SJCRH30 (cell line): ENCODE data around the gene ATP10B. TPM values are rescaled to one million over a fixed set of nuclear protein-coding genes. Genes with fewer than 3 reads are reported as not detected.
"Not testable (repeated sequence)": the region's sequence is repeated elsewhere in the genome, so short reads cannot be mapped to it uniquely, and the experiment has no call there.

Experiments
- DNase-seq, 2 experiments: peaks; one replicate each; pipeline ENCODE4 v3.0.0-alpha.2; 2015 to 2020
- H3K27ac ChIP-seq: fragments of 250-450 bp; sonication (Bioruptor Pico); 2 replicates; pipeline ENCODE4 v1.5.1; 2020; ENCODE audit warnings: mild to moderate bottlenecking, moderate library complexity
- H3K27me3 ChIP-seq: fragments of 250-450 bp; sonication (Bioruptor Pico); 2 replicates; pipeline ENCODE4 v1.5.1; 2020; ENCODE audit warnings: mild to moderate bottlenecking, moderate library complexity
- H3K36me3 ChIP-seq: fragments of 250-450 bp; sonication (Bioruptor Pico); 2 replicates; pipeline ENCODE4 v1.5.1; 2020; ENCODE audit warnings: mild to moderate bottlenecking, moderate library complexity
- H3K4me1 ChIP-seq: fragments of 250-450 bp; sonication (Bioruptor Pico); 2 replicates; pipeline ENCODE4 v1.5.1; 2020; ENCODE audit warnings: mild to moderate bottlenecking, moderate library complexity
- H3K4me3 ChIP-seq: fragments of 250-450 bp; sonication (Bioruptor Pico); 2 replicates; pipeline ENCODE4 v1.5.1; 2020; ENCODE audit warnings: mild to moderate bottlenecking, moderate library complexity
- H3K9me3 ChIP-seq: fragments of 250-450 bp; sonication (Bioruptor Pico); replicated peaks from 2 replicates; pipeline ENCODE4 v1.5.1; 2020; ENCODE audit warnings: mild to moderate bottlenecking, moderate library complexity
- total RNA-seq: library from RNA; depleted of rRNA; stranded (reverse); fragments of >200 nt; shearing (Covaris generic); gene quantifications from 2 replicates; pipeline ENCODE4 v1.2.3, GENCODE V29; 2014

The ATP10B gene
- total RNA-seq, 1 experiment from 2014 or later = not detected

- Histone ChIP-seq H3K27ac (no peak overlapping the region), H3K36me3 (no peaks in the 10 kb centered on the region), H3K4me3 (no peak overlapping the region), H3K4me1 (no peaks in the 10 kb centered on the region), H3K27me3 (no peaks in the 10 kb centered on the region), H3K9me3 (no peaks in the 10 kb centered on the region)
- DNase-seq = no peak
Observed at GRCh38 chr5:160837749-160838593, 14.0 kb downstream of the ATP10B start.

- H3K4me3 ChIP-seq = no peak overlapping the region
- no peaks in the 10 kb centered on the region for H3K4me1 ChIP-seq
- H3K36me3 ChIP-seq = no peaks in the 10 kb centered on the region
- no peaks in the 10 kb centered on the region for H3K27me3 ChIP-seq
- no peaks in the 10 kb centered on the region for H3K9me3 ChIP-seq
- H3K27ac ChIP-seq = no peak overlapping the region
- DNase-seq = no peak
Observed at GRCh38 chr5:160837211-160837610, 14.8 kb downstream of the ATP10B start.

DNA sequence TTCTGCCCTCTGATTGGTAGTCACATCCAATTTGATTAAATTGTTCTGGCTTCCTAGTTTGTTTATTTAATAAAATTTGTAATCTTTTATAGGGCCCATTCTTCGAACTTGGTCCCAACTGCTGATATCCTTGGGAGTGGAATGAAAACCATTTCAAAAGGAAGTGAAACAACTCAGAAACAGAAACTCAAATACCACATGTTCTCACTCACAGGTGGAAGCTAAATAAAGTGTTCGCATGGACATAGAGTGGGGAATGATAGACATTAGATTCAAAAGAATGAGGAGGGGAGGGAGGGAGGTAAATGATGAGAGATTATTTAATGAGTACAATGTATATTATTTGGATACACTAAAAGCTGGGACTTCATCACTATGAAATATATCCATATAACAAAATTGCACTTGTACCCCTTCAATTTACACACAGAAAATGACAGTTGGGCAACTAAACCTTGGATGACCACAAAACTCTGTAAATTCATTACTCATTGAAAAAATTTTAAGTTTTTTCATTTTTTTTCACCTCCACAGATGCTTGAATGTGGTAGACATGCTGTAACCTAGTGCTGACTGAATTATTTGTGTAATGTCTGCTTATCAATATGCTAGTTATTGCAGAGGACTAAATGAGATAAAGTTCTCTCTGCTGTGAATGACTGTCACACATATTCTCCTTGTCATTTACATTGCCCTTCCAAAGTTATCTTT is 16.0 kb downstream of the ATP10B start:
- H3K27ac ChIP-seq = no peak overlapping the region
- H3K4me3 ChIP-seq = no peak overlapping the region

DNA sequence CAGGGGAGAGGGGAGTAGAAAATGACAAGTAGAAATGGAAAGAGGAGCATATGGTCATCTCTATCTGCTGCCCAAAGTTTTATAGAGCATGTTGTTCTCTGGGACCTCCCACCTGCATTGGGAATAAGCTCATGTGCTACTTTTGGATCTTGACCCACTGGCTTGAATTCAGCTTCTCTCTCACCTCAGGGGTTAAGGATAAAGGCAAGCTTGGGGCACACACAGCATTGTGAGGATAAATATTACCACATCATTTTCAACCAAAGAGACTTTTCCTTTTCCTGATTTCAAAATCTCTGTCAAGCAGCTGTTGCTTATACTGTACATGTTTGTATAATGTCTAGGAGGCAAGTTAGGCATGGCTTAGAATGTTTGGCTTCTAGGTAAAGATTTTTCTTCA is 16.6 kb downstream of the ATP10B start:
- Histone ChIP-seq H3K9me3 (no peaks in the 10 kb centered on the region), H3K27me3 (no peaks in the 10 kb centered on the region), H3K4me1 (no peaks in the 10 kb centered on the region), H3K27ac (no peak overlapping the region), H3K36me3 (no peaks in the 10 kb centered on the region), H3K4me3 (no peak overlapping the region)
- no peak for DNase-seq

More for the DNA sequence above, 16.0 kb downstream of the ATP10B start:
- Histone ChIP-seq H3K36me3 (no peaks in the 10 kb centered on the region), H3K9me3 (no peaks in the 10 kb centered on the region), H3K27me3 (no peaks in the 10 kb centered on the region), H3K4me1 (no peaks in the 10 kb centered on the region)
- DNase-seq = no peak

GRCh38 chr5:160833806-160834205 is 18.2 kb downstream of the ATP10B start:
- DNase-seq = no peak

GRCh38 chr5:160831801-160832200 is 20.2 kb downstream of the ATP10B start:
- Histone ChIP-seq H3K36me3 (no peaks in the 10 kb centered on the region), H3K4me3 (no peak overlapping the region), H3K4me1 (no peaks in the 10 kb centered on the region), H3K27me3 (no peaks in the 10 kb centered on the region), H3K9me3 (no peaks in the 10 kb centered on the region), H3K27ac (no peak overlapping the region)
- no peak for DNase-seq

More at GRCh38 chr5:160833806-160834205, 18.2 kb downstream of the ATP10B start:
- no peak overlapping the region for H3K27ac ChIP-seq
- H3K4me1 ChIP-seq = no peaks in the 10 kb centered on the region
- H3K4me3 ChIP-seq = no peak overlapping the region
- H3K36me3 ChIP-seq = no peaks in the 10 kb centered on the region
- H3K27me3 ChIP-seq = no peaks in the 10 kb centered on the region
- H3K9me3 ChIP-seq = no peaks in the 10 kb centered on the region

- Histone ChIP-seq H3K9me3 (no peaks in the 10 kb centered on the region), H3K27me3 (no peaks in the 10 kb centered on the region), H3K27ac (no peak overlapping the region), H3K4me3 (no peak overlapping the region), H3K36me3 (no peaks in the 10 kb centered on the region), H3K4me1 (no peaks in the 10 kb centered on the region)
- no peak for DNase-seq
Observed at GRCh38 chr5:160824301-160825001, 27.6 kb downstream of the ATP10B start.

DNA sequence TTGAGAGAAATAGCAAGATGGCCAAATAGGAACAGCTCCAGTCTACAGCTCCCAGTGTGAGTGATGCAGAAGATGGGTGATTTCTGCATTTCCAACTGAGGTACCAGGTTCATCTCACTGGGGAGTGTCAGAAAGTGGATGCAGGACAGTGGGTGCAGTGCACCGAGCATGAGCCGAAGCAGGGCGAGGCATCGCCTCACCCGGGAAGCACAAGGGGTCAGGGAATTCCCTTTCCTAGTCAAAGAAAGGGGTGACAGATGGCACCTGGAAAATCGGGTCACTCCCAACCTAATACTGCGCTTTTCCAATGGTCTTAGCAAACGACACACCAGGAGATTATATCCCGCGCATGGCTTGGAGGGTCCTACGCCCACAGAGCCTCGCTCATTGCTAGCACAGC is 39.0 kb downstream of the ATP10B start:
- H3K27ac ChIP-seq, H3K36me3 ChIP-seq, H3K4me3 ChIP-seq, H3K4me1 ChIP-seq, H3K27me3 ChIP-seq, H3K9me3 ChIP-seq, DNase-seq: not testable (repeated sequence)

GRCh38 chr5:160805376-160805775 is 46.6 kb downstream of the ATP10B start:
- no peak overlapping the region for H3K4me3 ChIP-seq
- no peak for DNase-seq

GRCh38 chr5:160802592-160802991 is 49.4 kb downstream of the ATP10B start:
- Histone ChIP-seq H3K27ac (no peak overlapping the region), H3K9me3 (no peaks in the 10 kb centered on the region), H3K27me3 (no peaks in the 10 kb centered on the region), H3K36me3 (no peaks in the 10 kb centered on the region), H3K4me3 (no peak overlapping the region), H3K4me1 (no peaks in the 10 kb centered on the region)
- no peak for DNase-seq

More at GRCh38 chr5:160805376-160805775, 46.6 kb downstream of the ATP10B start:
- H3K27ac ChIP-seq = no peak overlapping the region
- no peaks in the 10 kb centered on the region for H3K4me1 ChIP-seq
- H3K27me3 ChIP-seq = no peaks in the 10 kb centered on the region
- H3K36me3 ChIP-seq = no peaks in the 10 kb centered on the region
- H3K9me3 ChIP-seq = no peaks in the 10 kb centered on the region

DNA sequence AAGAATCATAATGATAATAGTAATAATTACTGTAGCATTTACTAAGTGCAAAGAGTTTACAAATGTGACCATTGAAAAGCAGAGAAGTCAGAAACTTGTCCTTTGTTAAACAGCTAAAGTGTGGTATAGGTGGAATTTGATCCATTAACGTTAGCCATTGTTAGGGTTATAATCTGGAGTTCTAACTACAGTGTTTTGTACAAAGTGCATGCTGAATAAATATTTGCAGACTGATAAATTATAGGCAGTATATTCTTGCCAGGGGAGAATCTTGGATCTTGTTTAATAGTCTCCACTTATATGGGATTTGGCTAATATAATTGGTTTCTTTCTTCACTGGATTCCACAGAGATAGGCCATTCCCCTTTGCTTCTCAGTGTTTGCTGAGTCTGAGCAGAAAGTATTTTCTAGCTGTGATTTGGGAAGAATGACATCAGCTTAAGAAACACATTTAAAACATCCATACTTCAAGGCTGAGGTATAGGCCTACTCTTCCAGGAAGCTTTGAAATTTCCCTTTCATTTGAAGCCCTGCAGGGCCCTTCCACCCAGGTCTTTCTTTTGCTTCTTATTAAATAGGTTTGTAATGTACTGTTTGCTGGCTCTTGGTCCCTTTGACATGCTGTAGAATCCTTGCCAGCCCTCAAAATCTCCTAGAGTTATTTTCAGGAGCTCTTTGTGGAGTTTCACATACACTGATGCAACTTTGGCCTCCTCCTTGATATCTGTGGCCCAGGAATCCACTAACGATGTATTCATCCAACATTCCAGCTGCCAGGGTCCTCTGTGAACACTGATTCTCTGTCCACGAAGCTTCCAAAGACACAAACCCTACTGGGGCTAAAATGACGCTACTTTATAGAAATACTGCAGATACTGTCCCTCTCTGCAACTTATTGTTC is 51.4 kb downstream of the ATP10B start:
- no peak overlapping the region for H3K27ac ChIP-seq
- H3K9me3 ChIP-seq = no peaks in the 10 kb centered on the region
- no peaks in the 10 kb centered on the region for H3K4me1 ChIP-seq
- no peak overlapping the region for H3K4me3 ChIP-seq
- DNase-seq = no peak
- H3K36me3 ChIP-seq = no peaks in the 10 kb centered on the region
- no peaks in the 10 kb centered on the region for H3K27me3 ChIP-seq

- Histone ChIP-seq H3K27me3 (no peaks in the 10 kb centered on the region), H3K4me3 (no peak overlapping the region), H3K27ac (no peak overlapping the region), H3K36me3 (no peaks in the 10 kb centered on the region), H3K4me1 (no peaks in the 10 kb centered on the region), H3K9me3 (no peaks in the 10 kb centered on the region)
- no peak for DNase-seq
Observed at GRCh38 chr5:160799184-160799583, 52.8 kb downstream of the ATP10B start.

DNA sequence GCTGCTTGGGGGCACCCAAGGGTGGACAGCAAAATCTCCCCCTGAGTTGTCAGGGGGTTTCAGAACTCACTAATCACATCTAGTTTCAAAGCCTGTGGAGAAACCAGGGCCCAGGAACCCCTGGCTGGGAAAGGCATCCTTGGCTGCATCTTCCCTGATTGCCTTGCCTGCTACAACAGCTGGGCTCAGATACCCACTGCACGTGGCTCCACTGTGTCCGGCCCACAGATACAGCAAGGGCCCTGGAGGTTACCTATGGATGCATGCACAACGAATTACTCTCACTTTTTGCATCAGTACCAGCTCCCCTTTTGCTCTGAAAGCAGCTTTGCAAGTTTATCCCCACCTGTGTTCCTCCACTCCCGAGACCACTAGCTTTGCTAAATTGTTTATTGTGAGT is 55.0 kb downstream of the ATP10B start:
- Histone ChIP-seq H3K27me3 (no peaks in the 10 kb centered on the region; the same call in 1 of the 2 replicates), H3K36me3 (no peaks in the 10 kb centered on the region), H3K9me3 (no peaks in the 10 kb centered on the region), H3K4me3 (no peak overlapping the region), H3K27ac (no peak overlapping the region), H3K4me1 (no peaks in the 10 kb centered on the region)
- DNase-seq = no peak

DNA sequence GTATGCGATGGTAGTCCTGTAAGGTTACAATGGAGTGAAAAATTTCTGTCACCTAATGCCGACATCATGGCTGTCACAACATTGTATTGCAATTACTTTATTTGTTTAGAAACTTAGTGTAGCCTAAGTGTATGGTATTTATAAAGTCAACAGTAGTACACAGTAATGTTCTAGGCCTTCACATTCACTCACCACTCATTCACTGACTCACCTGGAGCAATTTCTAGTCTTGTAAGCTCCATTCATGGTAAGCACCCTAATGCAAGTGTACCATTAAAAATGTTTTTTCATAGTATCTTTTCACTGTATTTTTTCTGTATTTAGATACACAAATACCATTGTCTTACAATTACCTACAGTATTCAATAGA is 58.5 kb downstream of the ATP10B start:
- no peak for DNase-seq
- Histone ChIP-seq H3K4me1 (no peaks in the 10 kb centered on the region), H3K27me3 (no peaks in the 10 kb centered on the region; the same call in 1 of the 2 replicates), H3K9me3 (no peaks in the 10 kb centered on the region), H3K4me3 (no peak overlapping the region), H3K27ac (no peak overlapping the region), H3K36me3 (no peaks in the 10 kb centered on the region)
